ENCODE results near the gene PRR5.

Gene PRR5

GRCh38 chr22:44703255-44703870 lies 1.4 kb downstream of the PRR5 start:
- Histone ChIP-seq H3K36me3 (ENCODE audit: control insufficient read depth in 2 of 2, insufficient read depth in 2 of 2, low read length in 2 of 2) (no peaks in the 10 kb centered on the region), H3K4me3 (ENCODE audit: low read length in 2 of 2) (peak overlapping the region; percentile 73 to 74), H3K9me3 (ENCODE audit: control insufficient read depth in 2 of 2, low read length in 2 of 2) (no peaks in the 10 kb centered on the region), H3K27me3 (ENCODE audit: control insufficient read depth in 2 of 2, insufficient read depth in 2 of 2, low read length in 2 of 2) (no peaks in the 10 kb centered on the region), H3K4me1 (ENCODE audit: control insufficient read depth in 2 of 2, insufficient read depth in 2 of 2, low read length in 2 of 2) (peaks cover 14% of the 10 kb centered on the region in 2 donors), H3K27ac (ENCODE audit: low read depth in 2 of 2, low read length in 2 of 2) (peak overlapping the region in 1 of 2 donors; percentile 77), H3K9ac (ENCODE audit: low read depth in 1 of 2, low read length in 2 of 2) (peak overlapping the region; percentile 52 to 73)

DNA sequence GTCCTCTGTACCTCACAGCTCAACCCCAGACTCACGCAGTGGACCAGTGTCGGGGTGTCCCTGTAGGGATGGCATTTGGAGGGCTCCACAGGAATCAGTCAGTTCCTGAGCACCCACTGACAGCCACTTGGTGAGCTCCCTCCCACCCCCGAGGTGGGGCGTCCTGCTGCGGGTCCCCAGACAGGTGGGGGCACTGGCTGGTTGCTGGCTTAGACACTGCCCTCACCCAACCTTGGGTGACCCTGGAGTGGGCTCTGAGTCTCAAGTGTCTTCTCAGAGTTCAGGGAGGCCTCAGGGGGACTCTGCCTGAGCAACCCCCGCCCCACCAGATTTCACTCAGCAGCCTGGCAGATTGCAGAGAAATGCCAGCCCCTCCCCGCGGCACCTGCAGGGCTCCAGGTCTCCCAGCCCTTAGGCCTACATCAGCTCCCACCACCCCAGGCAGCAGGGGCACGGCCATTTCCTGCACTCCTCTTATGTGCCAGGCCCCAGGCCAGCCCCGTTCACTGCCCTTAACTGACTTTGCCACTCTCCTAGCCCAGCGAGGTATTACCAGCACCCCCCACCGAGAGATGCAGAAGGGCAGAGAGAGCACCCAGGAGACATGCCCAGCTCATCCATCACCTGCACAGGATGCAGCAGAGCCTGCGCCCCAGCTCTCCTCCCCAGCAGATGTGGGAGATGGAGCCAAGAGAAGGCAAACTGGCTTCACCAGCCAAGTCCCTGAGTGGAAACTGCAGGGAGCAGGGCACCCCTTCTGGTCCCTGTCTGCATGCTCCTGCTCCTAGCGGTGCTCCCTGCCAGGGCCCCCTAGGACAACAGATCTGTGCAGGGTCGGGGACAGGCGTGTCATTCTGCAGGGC lies 2.4 kb downstream of the PRR5 start:
- no peaks in the 10 kb centered on the region for H3K27me3 ChIP-seq (ENCODE audit: control insufficient read depth in 2 of 2, insufficient read depth in 2 of 2, low read length in 2 of 2)
- no peak overlapping the region for H3K27ac ChIP-seq (ENCODE audit: low read depth in 2 of 2, low read length in 2 of 2)
- H3K4me1 ChIP-seq (ENCODE audit: control insufficient read depth in 2 of 2, insufficient read depth in 2 of 2, low read length in 2 of 2): peaks cover 14% of the 10 kb centered on the region in 2 donors
- H3K9ac ChIP-seq (ENCODE audit: low read depth in 1 of 2, low read length in 2 of 2): no peak overlapping the region
- no peaks in the 10 kb centered on the region for H3K36me3 ChIP-seq (ENCODE audit: control insufficient read depth in 2 of 2, insufficient read depth in 2 of 2, low read length in 2 of 2)
- H3K9me3 ChIP-seq (ENCODE audit: control insufficient read depth in 2 of 2, low read length in 2 of 2): no peaks in the 10 kb centered on the region
- H3K4me3 ChIP-seq (ENCODE audit: low read length in 2 of 2): no peak overlapping the region

DNA sequence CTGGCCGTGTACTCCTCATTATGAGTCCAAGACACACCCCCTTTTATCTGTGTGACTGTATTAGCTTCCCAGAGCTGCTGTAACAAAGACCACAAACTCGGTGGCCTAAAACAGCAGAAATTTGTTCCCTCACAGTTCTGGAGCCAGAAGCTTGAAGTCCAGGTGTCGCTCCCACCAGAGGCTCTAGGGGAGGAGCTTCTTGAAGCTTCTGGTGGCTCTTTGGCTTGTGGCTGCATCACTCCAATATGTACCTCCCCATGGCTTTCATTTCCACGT lies 3.0 kb downstream of the PRR5 start:
- Histone ChIP-seq H3K36me3 (ENCODE audit: control insufficient read depth in 2 of 2, insufficient read depth in 2 of 2, low read length in 2 of 2) (no peaks in the 10 kb centered on the region), H3K9me3 (ENCODE audit: control insufficient read depth in 2 of 2, low read length in 2 of 2) (no peaks in the 10 kb centered on the region), H3K9ac (ENCODE audit: low read depth in 1 of 2, low read length in 2 of 2) (no peak overlapping the region), H3K27ac (ENCODE audit: low read depth in 2 of 2, low read length in 2 of 2) (no peak overlapping the region), H3K4me3 (ENCODE audit: low read length in 2 of 2) (no peak overlapping the region), H3K4me1 (ENCODE audit: control insufficient read depth in 2 of 2, insufficient read depth in 2 of 2, low read length in 2 of 2) (peaks cover 16% of the 10 kb centered on the region in 2 donors), H3K27me3 (ENCODE audit: control insufficient read depth in 2 of 2, insufficient read depth in 2 of 2, low read length in 2 of 2) (no peaks in the 10 kb centered on the region)

GRCh38 chr22:44706488-44706887 lies 4.5 kb downstream of the PRR5 start:
- Histone ChIP-seq H3K9me3 (ENCODE audit: control insufficient read depth in 2 of 2, low read length in 2 of 2) (no peaks in the 10 kb centered on the region), H3K4me3 (ENCODE audit: low read length in 2 of 2) (no peak overlapping the region), H3K27me3 (ENCODE audit: control insufficient read depth in 2 of 2, insufficient read depth in 2 of 2, low read length in 2 of 2) (no peaks in the 10 kb centered on the region), H3K9ac (ENCODE audit: low read depth in 1 of 2, low read length in 2 of 2) (no peak overlapping the region), H3K4me1 (ENCODE audit: control insufficient read depth in 2 of 2, insufficient read depth in 2 of 2, low read length in 2 of 2) (peaks cover 29 to 30% of the 10 kb centered on the region in 2 donors), H3K36me3 (ENCODE audit: control insufficient read depth in 2 of 2, insufficient read depth in 2 of 2, low read length in 2 of 2) (no peaks in the 10 kb centered on the region), H3K27ac (ENCODE audit: low read depth in 2 of 2, low read length in 2 of 2) (no peak overlapping the region)

DNA sequence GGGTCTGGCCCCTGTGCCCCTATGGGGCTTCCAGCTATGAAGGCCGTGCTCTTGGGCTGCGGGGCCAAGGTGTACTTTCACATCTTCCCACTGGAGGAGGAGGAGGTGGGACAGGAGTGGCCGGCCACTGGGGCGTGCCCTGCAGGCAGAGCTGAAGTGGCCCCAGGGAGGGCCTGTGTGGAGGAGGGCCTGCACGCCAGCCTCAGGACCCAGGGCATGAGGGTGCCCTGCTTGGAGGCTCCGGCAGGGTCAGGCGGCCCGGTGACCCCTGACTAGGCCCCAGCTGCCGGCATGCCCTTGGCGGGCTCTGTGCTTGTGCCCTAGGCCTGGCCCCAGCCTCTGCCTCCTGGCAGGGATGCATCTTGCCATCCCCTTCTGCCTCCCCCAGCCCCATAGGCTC lies 5.2 kb downstream of the PRR5 start:
- H3K9ac ChIP-seq (ENCODE audit: low read depth in 1 of 2, low read length in 2 of 2): no peak overlapping the region
- no peaks in the 10 kb centered on the region for H3K36me3 ChIP-seq (ENCODE audit: control insufficient read depth in 2 of 2, insufficient read depth in 2 of 2, low read length in 2 of 2)
- H3K4me1 ChIP-seq (ENCODE audit: control insufficient read depth in 2 of 2, insufficient read depth in 2 of 2, low read length in 2 of 2): peaks cover 33 to 34% of the 10 kb centered on the region in 2 donors
- H3K27ac ChIP-seq (ENCODE audit: low read depth in 2 of 2, low read length in 2 of 2): no peak overlapping the region
- no peak overlapping the region for H3K4me3 ChIP-seq (ENCODE audit: low read length in 2 of 2)
- H3K27me3 ChIP-seq (ENCODE audit: control insufficient read depth in 2 of 2, insufficient read depth in 2 of 2, low read length in 2 of 2): no peaks in the 10 kb centered on the region
- H3K9me3 ChIP-seq (ENCODE audit: control insufficient read depth in 2 of 2, low read length in 2 of 2): no peaks in the 10 kb centered on the region

GRCh38 chr22:44707752-44708151 lies 5.7 kb downstream of the PRR5 start:
- peaks cover 37 to 39% of the 10 kb centered on the region in 2 donors for H3K4me1 ChIP-seq (ENCODE audit: control insufficient read depth in 2 of 2, insufficient read depth in 2 of 2, low read length in 2 of 2)
- H3K36me3 ChIP-seq (ENCODE audit: control insufficient read depth in 2 of 2, insufficient read depth in 2 of 2, low read length in 2 of 2): no peaks in the 10 kb centered on the region
- H3K9ac ChIP-seq (ENCODE audit: low read depth in 1 of 2, low read length in 2 of 2): no peak overlapping the region
- H3K27me3 ChIP-seq (ENCODE audit: control insufficient read depth in 2 of 2, insufficient read depth in 2 of 2, low read length in 2 of 2): no peaks in the 10 kb centered on the region
- H3K27ac ChIP-seq (ENCODE audit: low read depth in 2 of 2, low read length in 2 of 2): no peak overlapping the region
- no peak overlapping the region for H3K4me3 ChIP-seq (ENCODE audit: low read length in 2 of 2)
- no peaks in the 10 kb centered on the region for H3K9me3 ChIP-seq (ENCODE audit: control insufficient read depth in 2 of 2, low read length in 2 of 2)

DNA sequence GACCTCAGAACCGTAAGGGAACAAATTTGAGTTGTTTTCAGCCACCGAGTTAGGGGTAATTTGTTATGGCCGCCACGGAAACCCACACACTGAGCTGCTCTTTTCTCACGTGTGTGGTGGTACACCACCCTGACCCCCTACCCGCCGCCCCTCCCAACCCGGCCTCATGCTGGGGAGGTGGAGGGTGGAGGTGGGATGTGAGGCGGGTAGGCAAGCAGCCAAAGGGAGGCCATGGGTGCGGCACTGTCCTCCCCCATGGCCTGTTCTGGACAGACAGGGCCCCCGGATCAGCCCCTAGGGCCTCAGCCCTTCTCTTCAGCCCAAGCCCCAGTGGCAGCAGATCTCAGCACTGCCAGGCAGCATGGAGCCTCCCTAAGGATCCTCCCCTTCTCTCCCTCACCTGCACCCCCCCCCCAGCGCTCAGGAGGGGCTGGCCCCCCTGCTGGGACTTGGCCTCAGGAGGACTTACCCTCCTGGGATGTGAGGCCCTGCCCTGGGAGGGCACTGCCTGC lies 7.9 kb downstream of the PRR5 start:
- Histone ChIP-seq H3K4me3 (ENCODE audit: low read length in 2 of 2) (peak overlapping the region in 1 of 2 donors; percentile 1), H3K9ac (ENCODE audit: low read depth in 1 of 2, low read length in 2 of 2) (peak overlapping the region in 1 of 2 donors; percentile 56), H3K36me3 (ENCODE audit: control insufficient read depth in 2 of 2, insufficient read depth in 2 of 2, low read length in 2 of 2) (peaks cover 0 to 3% of the 10 kb centered on the region in 2 donors), H3K27me3 (ENCODE audit: control insufficient read depth in 2 of 2, insufficient read depth in 2 of 2, low read length in 2 of 2) (no peaks in the 10 kb centered on the region), H3K27ac (ENCODE audit: low read depth in 2 of 2, low read length in 2 of 2) (peak overlapping the region; percentile 84 to 88), H3K4me1 (ENCODE audit: control insufficient read depth in 2 of 2, insufficient read depth in 2 of 2, low read length in 2 of 2) (peaks cover 32 to 33% of the 10 kb centered on the region in 2 donors), H3K9me3 (ENCODE audit: control insufficient read depth in 2 of 2, low read length in 2 of 2) (no peaks in the 10 kb centered on the region)

GRCh38 chr22:44710474-44711240 lies 8.7 kb downstream of the PRR5 start:
- H3K27ac ChIP-seq (ENCODE audit: low read depth in 2 of 2, low read length in 2 of 2): peak overlapping the region; percentile 84 to 88

GRCh38 chr22:44711241-44711560 lies 9.2 kb downstream of the PRR5 start:
- Histone ChIP-seq H3K36me3 (ENCODE audit: control insufficient read depth in 2 of 2, insufficient read depth in 2 of 2, low read length in 2 of 2) (peaks cover 3 to 4% of the 10 kb centered on the region in 2 donors), H3K4me3 (ENCODE audit: low read length in 2 of 2) (no peak overlapping the region), H3K27ac (ENCODE audit: low read depth in 2 of 2, low read length in 2 of 2) (peak overlapping the region; percentile 84 to 88), H3K9ac (ENCODE audit: low read depth in 1 of 2, low read length in 2 of 2) (peak overlapping the region; percentile 24 to 33), H3K27me3 (ENCODE audit: control insufficient read depth in 2 of 2, insufficient read depth in 2 of 2, low read length in 2 of 2) (no peaks in the 10 kb centered on the region), H3K4me1 (ENCODE audit: control insufficient read depth in 2 of 2, insufficient read depth in 2 of 2, low read length in 2 of 2) (peaks cover 35 to 40% of the 10 kb centered on the region in 2 donors), H3K9me3 (ENCODE audit: control insufficient read depth in 2 of 2, low read length in 2 of 2) (no peaks in the 10 kb centered on the region)

More at GRCh38 chr22:44710474-44711240, 8.7 kb downstream of the PRR5 start:
- Histone ChIP-seq H3K9ac (ENCODE audit: low read depth in 1 of 2, low read length in 2 of 2) (peak overlapping the region; percentile 24 to 56), H3K36me3 (ENCODE audit: control insufficient read depth in 2 of 2, insufficient read depth in 2 of 2, low read length in 2 of 2) (peaks cover 0 to 3% of the 10 kb centered on the region in 2 donors), H3K4me3 (ENCODE audit: low read length in 2 of 2) (peak overlapping the region; percentile 1 to 9), H3K27me3 (ENCODE audit: control insufficient read depth in 2 of 2, insufficient read depth in 2 of 2, low read length in 2 of 2) (no peaks in the 10 kb centered on the region), H3K4me1 (ENCODE audit: control insufficient read depth in 2 of 2, insufficient read depth in 2 of 2, low read length in 2 of 2) (peaks cover 35 to 40% of the 10 kb centered on the region in 2 donors), H3K9me3 (ENCODE audit: control insufficient read depth in 2 of 2, low read length in 2 of 2) (no peaks in the 10 kb centered on the region)

Measured in mucosa of rectum (tissue), 2 donors.